GM18519 (cell line): ENCODE measurements around the gene CRELD1.

Experiments used
- ATAC-seq: cut with Tn5 transposase; IDR thresholded peaks from one replicate; pipeline ENCODE4 v1.9.1; 2021; ENCODE audit warnings: mild to moderate bottlenecking, moderate library complexity; ENCODE audit not compliant: unreplicated experiment, low FRiP score

Gene CRELD1

GRCh38 chr3:9903238-9903624 is 30.4 kb upstream of the CRELD1 start:
- ATAC-seq, result no peak

DNA sequence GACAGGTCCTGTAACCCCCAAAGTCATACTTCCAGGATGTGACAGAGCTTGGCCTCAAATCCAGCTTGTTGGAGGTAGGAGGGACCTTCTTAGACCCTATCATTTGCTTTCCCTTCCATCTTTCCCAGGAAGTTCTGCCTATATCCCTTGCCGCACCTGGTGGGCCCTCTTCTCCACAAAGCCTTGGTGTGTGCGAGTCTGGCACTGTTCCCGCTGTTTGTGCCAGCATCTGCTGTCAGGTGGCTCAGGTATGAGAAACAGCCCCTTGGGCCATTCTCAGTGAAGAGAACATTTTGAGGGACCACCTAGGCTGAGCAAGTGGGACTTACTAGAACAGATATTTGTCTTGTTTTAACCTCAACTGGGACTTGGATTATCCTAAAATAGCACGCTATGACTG is 29.7 kb upstream of the CRELD1 start:
- no peak for ATAC-seq

DNA sequence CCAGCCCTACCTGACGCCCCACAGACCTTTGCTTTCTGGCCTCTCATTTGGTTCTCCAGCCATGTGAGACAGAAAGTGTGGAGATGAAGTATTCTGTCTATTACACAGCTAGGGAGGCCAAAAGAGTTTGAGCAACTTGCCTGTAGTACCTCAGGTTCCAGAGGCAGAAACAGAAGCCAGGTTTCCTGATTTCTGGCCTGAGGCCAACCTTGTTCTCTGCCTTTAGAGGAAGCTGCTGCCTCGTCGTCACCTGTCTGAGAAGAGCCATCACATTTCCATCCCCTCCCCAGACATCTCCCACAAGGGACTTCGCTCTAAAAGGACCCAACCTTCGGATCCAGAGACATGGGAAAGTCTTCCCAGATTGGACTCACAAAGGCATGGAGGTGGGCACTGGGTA is 27.2 kb upstream of the CRELD1 start:
- ATAC-seq, result no peak

DNA sequence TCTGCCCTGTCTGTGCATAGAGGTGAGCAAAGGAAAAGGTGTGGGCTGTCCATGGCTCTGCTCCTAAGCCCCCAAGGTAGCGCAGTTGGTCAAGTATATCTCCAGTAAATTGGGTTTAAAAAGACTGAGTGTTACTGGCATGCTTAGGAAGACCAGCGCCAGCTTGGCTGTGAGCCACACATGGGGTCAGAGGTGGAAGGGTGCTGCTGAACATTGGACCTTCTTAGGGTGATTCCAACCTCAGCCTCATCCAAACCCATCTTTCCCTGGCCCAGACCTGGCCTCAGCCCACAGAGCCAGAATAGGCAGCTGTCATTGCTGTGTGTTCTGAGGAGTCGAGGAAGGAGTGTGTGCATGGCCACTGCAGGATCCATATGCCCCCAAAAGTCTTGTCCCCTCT is 25.3 kb upstream of the CRELD1 start:
- ATAC-seq, result no peak

DNA sequence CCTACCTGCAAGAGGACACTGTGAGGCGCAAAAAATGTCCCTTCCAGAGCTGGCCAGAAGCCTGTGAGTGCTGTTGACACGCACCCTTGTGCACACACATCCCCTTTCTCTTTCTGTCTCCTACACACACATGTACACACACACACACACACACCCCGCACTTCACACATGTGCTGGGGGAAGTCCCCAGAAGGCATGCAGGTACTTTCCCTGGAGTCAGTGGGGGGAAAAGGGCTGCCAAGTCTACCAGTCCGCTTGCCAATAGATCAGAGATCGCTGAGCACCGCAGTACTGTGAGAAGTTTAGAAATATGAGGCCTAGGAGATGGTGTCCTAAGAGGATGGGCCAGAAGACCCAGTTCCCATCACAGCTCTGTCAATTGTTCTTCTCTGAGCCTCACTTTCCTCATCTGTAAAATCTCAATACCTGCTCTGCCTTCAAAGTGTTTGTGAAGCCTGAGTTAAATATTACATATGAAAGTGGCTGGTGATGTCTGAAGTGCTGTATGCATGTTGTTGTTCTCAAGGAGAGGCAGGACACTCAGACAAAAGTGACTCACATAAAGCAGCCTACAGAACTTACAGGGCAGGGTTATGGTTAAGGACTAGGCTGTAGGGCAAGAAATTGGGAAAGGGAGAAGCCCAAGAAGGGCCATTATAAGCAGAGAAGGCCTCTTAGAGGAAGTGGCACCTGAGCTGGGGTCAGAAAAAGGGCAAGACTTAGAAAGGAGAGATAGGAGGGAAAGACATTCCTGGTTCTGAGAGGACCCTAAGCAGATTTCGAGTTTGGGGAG is 24.2 kb upstream of the CRELD1 start:
- ATAC-seq, result no peak

DNA sequence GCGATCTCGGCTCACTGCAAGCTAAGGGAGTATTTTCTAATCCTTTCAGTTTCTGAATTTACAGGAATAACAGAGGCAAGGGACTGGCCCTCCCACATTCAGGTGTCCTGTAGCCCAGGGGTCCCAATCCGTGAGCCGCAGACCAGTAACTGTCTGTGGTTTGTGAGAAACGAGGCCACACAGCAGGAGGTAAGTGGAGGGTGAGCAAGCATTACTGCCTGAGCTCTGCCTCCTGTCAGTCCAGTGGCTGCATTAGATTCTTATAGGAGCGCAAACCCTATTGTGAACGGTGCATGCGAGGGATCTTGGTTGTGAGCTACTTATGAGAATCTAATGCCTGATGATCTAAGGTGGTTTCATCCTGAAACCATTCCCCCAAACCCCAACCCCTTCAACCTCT is 21.8 kb upstream of the CRELD1 start:
- no peak for ATAC-seq

- no peak for ATAC-seq
Observed at GRCh38 chr3:9912294-9912935, 21.2 kb upstream of the CRELD1 start.

DNA sequence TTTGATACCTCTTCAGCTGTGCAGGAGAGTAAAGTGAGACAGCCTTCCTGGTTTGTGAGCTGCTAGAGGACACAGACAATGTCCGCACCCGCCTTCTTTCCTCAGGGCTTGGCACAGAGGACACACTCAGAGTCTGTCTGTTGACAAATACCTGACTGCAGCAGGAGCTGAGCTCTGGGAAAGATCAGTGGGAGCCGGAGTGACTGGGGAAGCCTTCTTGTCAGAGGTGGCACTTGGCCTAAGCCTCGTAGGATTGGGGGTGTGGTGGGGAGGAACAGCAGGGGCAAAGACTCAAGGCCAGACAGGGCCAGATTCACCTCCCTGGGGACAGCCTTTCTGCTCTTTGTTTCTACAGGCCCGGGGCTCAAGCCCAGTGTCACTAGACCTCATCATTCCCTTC is 20.0 kb upstream of the CRELD1 start:
- ATAC-seq, result no peak

DNA sequence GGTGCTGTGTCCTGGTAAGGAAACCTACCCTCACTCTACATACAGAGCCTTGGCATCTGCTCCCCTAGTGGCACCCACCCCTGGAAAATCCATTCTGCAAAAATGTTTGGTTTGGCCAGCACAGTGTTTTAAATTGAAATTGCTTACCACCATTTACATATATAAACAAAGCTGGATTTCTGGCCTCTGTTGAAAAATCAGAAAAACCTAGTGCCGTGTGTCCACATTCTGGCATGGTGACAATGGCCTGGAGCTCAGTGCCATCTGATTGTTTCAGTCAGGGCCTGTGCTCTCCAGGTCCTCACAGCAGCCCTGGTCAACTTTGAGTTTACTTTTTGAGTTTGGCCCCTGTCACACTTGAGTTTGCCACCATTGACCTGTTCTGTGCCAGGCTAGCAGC is 19.6 kb upstream of the CRELD1 start:
- no peak for ATAC-seq

- ATAC-seq, result no peak
Observed at GRCh38 chr3:9914559-9915253, 18.9 kb upstream of the CRELD1 start.

- ATAC-seq, result no peak
Observed at GRCh38 chr3:9915254-9916141, 18.1 kb upstream of the CRELD1 start.

DNA sequence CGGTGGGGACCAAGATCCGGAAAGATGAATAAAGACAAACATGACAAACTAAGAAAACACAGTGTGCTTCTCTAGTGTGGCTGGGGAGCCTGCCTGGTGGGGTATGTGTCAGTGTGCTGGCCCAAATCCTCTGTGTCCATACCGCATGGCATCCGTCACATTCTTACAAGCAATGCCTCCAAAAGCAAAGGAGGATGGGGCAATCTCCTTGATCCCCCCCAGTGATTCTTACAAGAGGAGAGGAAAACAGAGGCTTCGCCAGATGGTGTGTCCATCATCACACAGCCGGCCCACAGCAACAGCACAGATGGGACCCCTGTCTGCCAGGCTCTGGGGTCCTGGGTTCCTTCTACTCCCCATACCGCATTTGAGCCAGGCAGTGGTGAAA is 17.3 kb upstream of the CRELD1 start:
- no peak for ATAC-seq

GRCh38 chr3:9916734-9917680 is 16.6 kb upstream of the CRELD1 start, which contains the start of gene IL17RC:
Gene IL17RC (plus strand): TSS chr3:9917098. CDS start chr3:9917316, 218 bp downstream.
- ATAC-seq, result no peak

DNA sequence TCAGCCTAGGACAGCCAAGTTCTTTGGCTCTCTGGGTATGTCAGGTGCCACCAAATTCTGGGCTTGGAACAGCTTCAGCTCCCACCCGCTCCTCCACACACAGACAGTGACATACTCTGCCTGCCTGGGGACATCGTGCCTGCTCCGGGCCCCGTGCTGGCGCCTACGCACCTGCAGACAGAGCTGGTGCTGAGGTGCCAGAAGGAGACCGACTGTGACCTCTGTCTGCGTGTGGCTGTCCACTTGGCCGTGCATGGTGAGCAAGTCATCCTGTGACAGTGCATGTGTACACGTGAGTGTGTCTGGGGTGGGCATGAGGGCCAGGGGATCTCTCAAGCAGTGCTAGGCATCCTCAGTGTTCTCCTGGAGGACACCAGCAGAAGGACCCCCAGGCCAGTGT is 15.8 kb upstream of the CRELD1 start:
- ATAC-seq, result no peak

DNA sequence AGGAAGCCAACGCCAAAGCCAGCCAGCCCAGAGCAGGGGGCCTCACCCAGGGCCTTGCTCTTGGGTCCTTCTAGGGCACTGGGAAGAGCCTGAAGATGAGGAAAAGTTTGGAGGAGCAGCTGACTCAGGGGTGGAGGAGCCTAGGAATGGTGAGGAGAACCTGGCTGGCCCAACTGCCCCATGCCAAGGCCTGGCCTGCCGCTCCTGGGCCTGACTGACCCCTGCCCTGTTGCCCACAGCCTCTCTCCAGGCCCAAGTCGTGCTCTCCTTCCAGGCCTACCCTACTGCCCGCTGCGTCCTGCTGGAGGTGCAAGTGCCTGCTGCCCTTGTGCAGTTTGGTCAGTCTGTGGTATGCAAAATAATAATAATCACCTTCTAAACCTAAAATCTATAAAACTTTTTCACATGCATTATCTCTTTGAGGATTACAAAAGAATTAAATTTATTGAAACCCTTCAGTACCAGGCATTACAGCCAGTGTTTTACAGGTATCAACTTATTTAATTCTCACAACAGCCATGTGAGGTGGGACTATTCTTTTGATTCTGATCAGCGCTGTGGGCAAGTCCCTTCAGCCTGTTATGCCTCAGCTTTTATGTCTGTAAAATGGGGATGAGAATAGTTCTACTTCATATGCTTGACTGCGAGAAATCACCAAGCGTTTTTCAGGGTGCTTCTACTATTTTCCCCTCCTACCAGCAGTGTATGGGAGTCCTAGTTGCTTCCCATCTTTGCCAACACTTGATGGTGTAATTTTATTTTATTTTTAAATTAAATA is 15.2 kb upstream of the CRELD1 start:
- no peak for ATAC-seq

DNA sequence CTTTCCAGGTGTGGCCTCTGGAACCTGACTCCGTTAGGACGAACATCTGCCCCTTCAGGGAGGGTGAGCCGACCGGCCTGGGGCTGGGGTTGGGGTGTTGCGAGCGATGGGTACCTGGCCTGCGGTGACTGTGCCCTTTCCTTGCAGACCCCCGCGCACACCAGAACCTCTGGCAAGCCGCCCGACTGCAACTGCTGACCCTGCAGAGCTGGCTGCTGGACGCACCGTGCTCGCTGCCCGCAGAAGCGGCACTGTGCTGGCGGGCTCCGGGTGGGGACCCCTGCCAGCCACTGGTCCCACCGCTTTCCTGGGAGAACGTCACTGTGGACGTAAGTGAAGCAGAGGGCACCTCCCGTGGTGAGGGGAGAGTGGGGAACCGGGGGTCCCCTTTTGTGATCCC is 5.5 kb upstream of the CRELD1 start:
- no peak for ATAC-seq

GRCh38 chr3:9930804-9931418 is 2.7 kb upstream of the CRELD1 start:
- ATAC-seq, result no peak

GRCh38 chr3:9932535-9932842 is 1.1 kb upstream of the CRELD1 start:
- no peak for ATAC-seq
